Nephron progenitor cell (in vitro differentiated cells): ENCODE results near the gene JAKMIP2.
"Not testable (repeated sequence)": the region's sequence is repeated elsewhere in the genome, so short reads cannot be mapped to it uniquely, and the experiment has no call there.

Experiments
- DNase-seq: peaks from one replicate; pipeline ENCODE4 v3.0.0; 2021
- H3K27ac Mint-ChIP-seq: 2 replicates; pipeline ENCODE4 v1.8.0; 2021; ENCODE audit warnings: mild to moderate bottlenecking, moderate library complexity, mixed read lengths
- H3K27me3 Mint-ChIP-seq: 2 replicates; pipeline ENCODE4 v1.8.0; 2021; ENCODE audit warnings: mild to moderate bottlenecking, low read depth, mixed read lengths; ENCODE audit not compliant: poor library complexity
- H3K36me3 Mint-ChIP-seq: 2 replicates; pipeline ENCODE4 v1.8.0; 2021; ENCODE audit warnings: low read depth, mixed read lengths
- H3K4me1 Mint-ChIP-seq: 2 replicates; pipeline ENCODE4 v1.8.0; 2021; ENCODE audit warnings: mixed read lengths
- H3K4me3 Mint-ChIP-seq: 2 replicates; pipeline ENCODE4 v1.8.0; 2021; ENCODE audit warnings: mild to moderate bottlenecking, moderate library complexity, mixed read lengths
- H3K9me3 Mint-ChIP-seq: 2 replicates; pipeline ENCODE4 v1.8.0; 2021; ENCODE audit warnings: mild to moderate bottlenecking, moderate library complexity, mixed read lengths
- TF ChIP-seq, protein P1 (sequence below): fragments of 200-600 bp; sonication (generic); IDR thresholded peaks from 2 replicates; pipeline ENCODE4 v1.5.0; 2021; ENCODE audit warnings: antibody characterized with exemption

The JAKMIP2 gene

GRCh38 chr5:147727200-147727599 is 55.3 kb downstream of the JAKMIP2 start:
- H3K4me3 Mint-ChIP-seq = no peak overlapping the region
- no peaks in the 10 kb centered on the region for H3K27me3 Mint-ChIP-seq
- DNase-seq = no peak
- H3K36me3 Mint-ChIP-seq = peaks cover 56% of the 10 kb centered on the region
- no peaks in the 10 kb centered on the region for H3K4me1 Mint-ChIP-seq
- no peak overlapping the region for H3K27ac Mint-ChIP-seq
- H3K9me3 Mint-ChIP-seq = peaks cover 3% of the 10 kb centered on the region
- TF ChIP-seq, protein P1, sequence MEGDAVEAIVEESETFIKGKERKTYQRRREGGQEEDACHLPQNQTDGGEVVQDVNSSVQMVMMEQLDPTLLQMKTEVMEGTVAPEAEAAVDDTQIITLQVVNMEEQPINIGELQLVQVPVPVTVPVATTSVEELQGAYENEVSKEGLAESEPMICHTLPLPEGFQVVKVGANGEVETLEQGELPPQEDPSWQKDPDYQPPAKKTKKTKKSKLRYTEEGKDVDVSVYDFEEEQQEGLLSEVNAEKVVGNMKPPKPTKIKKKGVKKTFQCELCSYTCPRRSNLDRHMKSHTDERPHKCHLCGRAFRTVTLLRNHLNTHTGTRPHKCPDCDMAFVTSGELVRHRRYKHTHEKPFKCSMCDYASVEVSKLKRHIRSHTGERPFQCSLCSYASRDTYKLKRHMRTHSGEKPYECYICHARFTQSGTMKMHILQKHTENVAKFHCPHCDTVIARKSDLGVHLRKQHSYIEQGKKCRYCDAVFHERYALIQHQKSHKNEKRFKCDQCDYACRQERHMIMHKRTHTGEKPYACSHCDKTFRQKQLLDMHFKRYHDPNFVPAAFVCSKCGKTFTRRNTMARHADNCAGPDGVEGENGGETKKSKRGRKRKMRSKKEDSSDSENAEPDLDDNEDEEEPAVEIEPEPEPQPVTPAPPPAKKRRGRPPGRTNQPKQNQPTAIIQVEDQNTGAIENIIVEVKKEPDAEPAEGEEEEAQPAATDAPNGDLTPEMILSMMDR = no peak

DNA sequence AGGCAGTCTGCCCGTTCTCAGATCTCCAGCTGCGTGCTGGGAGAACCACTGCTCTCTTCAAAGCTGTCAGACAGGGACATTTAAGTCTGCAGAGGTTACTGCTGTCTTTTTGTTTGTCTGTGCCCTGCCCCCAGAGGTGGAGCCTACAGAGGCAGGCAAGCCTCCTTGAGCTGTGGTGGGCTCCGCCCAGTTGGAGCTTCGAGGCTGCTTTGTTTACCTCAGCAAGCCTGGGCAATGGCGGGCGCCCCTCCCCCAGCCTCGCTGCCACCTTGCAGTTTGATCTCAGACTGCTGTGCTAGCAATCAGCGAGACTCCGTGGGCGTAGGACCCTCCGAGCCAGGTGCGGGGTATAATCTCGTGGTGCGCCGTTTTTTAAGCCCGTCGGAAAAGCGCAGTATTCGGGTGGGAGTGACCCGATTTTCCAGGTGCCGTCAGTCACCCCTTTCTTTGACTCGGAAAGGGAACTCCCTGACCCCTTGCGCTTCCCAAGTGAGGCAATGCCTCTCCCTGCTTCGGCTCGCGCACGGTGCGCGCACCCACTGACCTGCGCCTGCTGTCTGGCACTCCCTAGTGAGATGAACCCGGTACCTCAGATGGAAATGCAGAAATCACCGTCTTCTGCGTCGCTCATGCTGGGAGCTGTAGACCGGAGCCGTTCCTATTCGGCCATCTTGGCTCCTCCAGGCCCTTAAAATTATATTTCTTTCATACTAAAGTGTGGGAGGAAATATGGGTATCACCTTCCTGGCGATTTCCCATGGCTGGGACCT is 61.2 kb downstream of the JAKMIP2 start:
- not testable (repeated sequence) for H3K27me3 Mint-ChIP-seq, DNase-seq, H3K4me1 Mint-ChIP-seq, H3K27ac Mint-ChIP-seq
- Mint-ChIP-seq H3K36me3 (peaks cover 37% of the 10 kb centered on the region), H3K4me3 (peak overlapping the region; percentile 77), H3K9me3 (peaks cover 17% of the 10 kb centered on the region)

GRCh38 chr5:147713550-147714295 is 68.8 kb downstream of the JAKMIP2 start:
- Mint-ChIP-seq H3K27ac (no peak overlapping the region), H3K9me3 (peaks cover 14% of the 10 kb centered on the region), H3K27me3 (no peaks in the 10 kb centered on the region), H3K4me1 (peaks cover 11% of the 10 kb centered on the region), H3K36me3 (peaks cover 6% of the 10 kb centered on the region), H3K4me3 (no peak overlapping the region)
- no peak for DNase-seq
- TF ChIP-seq, protein P1 = no peak

- peaks cover 11% of the 10 kb centered on the region for H3K9me3 Mint-ChIP-seq
- DNase-seq = no peak
- no peak overlapping the region for H3K27ac Mint-ChIP-seq
- H3K27me3 Mint-ChIP-seq = no peaks in the 10 kb centered on the region
- peaks cover 6% of the 10 kb centered on the region for H3K36me3 Mint-ChIP-seq
- peaks cover 17% of the 10 kb centered on the region for H3K4me1 Mint-ChIP-seq
- no peak overlapping the region for H3K4me3 Mint-ChIP-seq
- TF ChIP-seq, protein P1 = no peak
These were observed 69.9 kb downstream of the JAKMIP2 start for GRCh38 chr5:147712598-147712997.

DNA sequence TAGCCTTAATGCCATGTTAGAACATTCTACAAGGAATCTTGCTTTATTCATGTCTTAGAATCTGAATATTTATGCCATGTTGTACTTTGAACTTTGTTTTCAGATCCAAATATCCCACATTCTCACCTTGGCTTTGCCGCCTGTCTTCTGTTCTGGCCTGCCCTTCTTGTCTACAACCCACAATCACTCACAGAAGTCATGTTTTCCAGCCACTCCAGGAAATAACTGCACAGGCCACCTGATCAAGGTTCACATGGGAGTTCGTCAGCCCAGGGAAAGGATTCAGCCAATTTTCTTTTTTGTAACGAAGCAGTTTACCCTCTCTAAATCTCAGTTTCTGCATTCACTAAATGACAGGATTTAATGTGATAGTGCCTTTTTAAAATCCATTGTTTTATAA is 70.5 kb downstream of the JAKMIP2 start:
- Mint-ChIP-seq H3K4me1 (peaks cover 17% of the 10 kb centered on the region), H3K36me3 (peaks cover 6% of the 10 kb centered on the region), H3K27ac (peak overlapping the region; percentile 17), H3K27me3 (no peaks in the 10 kb centered on the region), H3K9me3 (peaks cover 11% of the 10 kb centered on the region), H3K4me3 (no peak overlapping the region)
- TF ChIP-seq, protein P1 = no peak
- DNase-seq = no peak

DNA sequence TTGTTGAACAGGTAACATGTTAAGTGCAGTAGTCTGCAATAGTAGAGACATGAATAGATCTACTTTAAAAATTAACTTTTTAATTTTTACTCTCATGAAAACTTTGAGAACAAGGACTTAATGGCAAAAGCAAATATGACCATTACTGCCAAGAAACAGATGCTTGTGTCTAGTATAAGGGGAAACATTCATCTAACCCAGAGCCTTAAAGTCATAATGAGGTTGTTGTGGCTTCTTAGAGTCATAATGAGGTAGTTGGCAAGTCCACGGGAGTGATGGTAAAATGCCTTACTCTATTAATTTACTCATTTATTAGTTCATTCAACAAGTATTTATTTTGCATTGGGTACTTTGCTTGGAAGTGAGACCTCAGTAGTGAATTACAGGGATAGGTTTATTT is 71.5 kb downstream of the JAKMIP2 start:
- no peak for DNase-seq
- Mint-ChIP-seq H3K36me3 (peaks cover 6% of the 10 kb centered on the region), H3K27ac (no peak overlapping the region), H3K4me1 (peaks cover 17% of the 10 kb centered on the region), H3K4me3 (no peak overlapping the region), H3K27me3 (no peaks in the 10 kb centered on the region), H3K9me3 (peaks cover 11% of the 10 kb centered on the region)
- TF ChIP-seq, protein P1 = no peak
